ENCODE results near the gene TBATA. TPM values are rescaled to one million over a fixed set of nuclear protein-coding genes. Genes with fewer than 3 reads are reported as not detected.

The TBATA gene
- total and polyA plus RNA-seq, 8 donors: not detected

GRCh38 chr10:70797840-70798239 lies 12.7 kb upstream of the TBATA start:
- Histone ChIP-seq H3K27me3 (no peaks in the 10 kb centered on the region), H3K9me3 (no peaks in the 10 kb centered on the region), H3K27ac (no peak overlapping the region), H3K4me3 (no peak overlapping the region), H3K4me1 (no peaks in the 10 kb centered on the region), H3K36me3 (no peaks in the 10 kb centered on the region)
- no peak for TF ChIP-seq CTCF (IDR thresholded peaks at IDR 0.05)
- no peak for ATAC-seq
- WGBS, 2 donors: 66 to 72% methylated on average over 7 of the region's 7 CpGs
- intact Hi-C loops (cut with DNase I): no loop called here
- FAIRE-seq: no peak
- DNase-seq: no peak

GRCh38 chr10:70795613-70796012 lies 10.4 kb upstream of the TBATA start:
- Histone ChIP-seq H3K4me3 (no peak overlapping the region), H3K4me1 (no peaks in the 10 kb centered on the region), H3K9me3 (no peaks in the 10 kb centered on the region), H3K36me3 (no peaks in the 10 kb centered on the region), H3K27ac (no peak overlapping the region), H3K27me3 (no peaks in the 10 kb centered on the region)
- ATAC-seq (no peak), FAIRE-seq (no peak), DNase-seq (no peak)
- intact Hi-C loops (cut with DNase I): no loop called here
- 91 to 93% methylated on average over 1 of the region's 1 CpG for WGBS, 2 donors
- TF ChIP-seq CTCF (IDR thresholded peaks at IDR 0.05): no peak

- 58 to 59% methylated on average over 5 of the region's 5 CpGs for WGBS, 2 donors
- FAIRE-seq: no peak
Observed at GRCh38 chr10:70791386-70792039, 6.3 kb upstream of the TBATA start.

GRCh38 chr10:70786799-70787415 lies 1.7 kb upstream of the TBATA start:
- no peaks in the 10 kb centered on the region for H3K9me3 ChIP-seq
- no peak overlapping the region for H3K27ac ChIP-seq
- TF ChIP-seq CTCF (IDR thresholded peaks at IDR 0.05): no peak
- DNase-seq (no peak), ATAC-seq (no peak), FAIRE-seq (no peak)
- no peaks in the 10 kb centered on the region for H3K36me3 ChIP-seq
- intact Hi-C loops (cut with DNase I): no loop called here
- H3K4me1 ChIP-seq: no peaks in the 10 kb centered on the region
- 60 to 83% methylated on average over 5 of the region's 5 CpGs for WGBS, 2 donors
- no peaks in the 10 kb centered on the region for H3K27me3 ChIP-seq
- H3K4me3 ChIP-seq: no peak overlapping the region

More at GRCh38 chr10:70791386-70792039, 6.3 kb upstream of the TBATA start:
- ATAC-seq (no peak), DNase-seq (no peak)
- no peak for TF ChIP-seq CTCF (IDR thresholded peaks at IDR 0.05)
- H3K27me3 ChIP-seq: no peaks in the 10 kb centered on the region
- intact Hi-C loops (cut with DNase I): no loop called here
- H3K4me3 ChIP-seq: no peak overlapping the region
- H3K36me3 ChIP-seq: no peaks in the 10 kb centered on the region
- no peaks in the 10 kb centered on the region for H3K4me1 ChIP-seq
- H3K9me3 ChIP-seq: no peaks in the 10 kb centered on the region
- H3K27ac ChIP-seq: no peak overlapping the region

GRCh38 chr10:70784471-70784870 lies 706 bp downstream of the TBATA start:
- Histone ChIP-seq H3K4me1 (no peaks in the 10 kb centered on the region), H3K9me3 (no peaks in the 10 kb centered on the region), H3K36me3 (no peaks in the 10 kb centered on the region), H3K27ac (no peak overlapping the region), H3K4me3 (no peak overlapping the region), H3K27me3 (no peaks in the 10 kb centered on the region)
- ATAC-seq (no peak), DNase-seq (no peak), FAIRE-seq (no peak)
- WGBS, 2 donors: 62 to 71% methylated on average over 2 of the region's 2 CpGs
- intact Hi-C loops (cut with DNase I): no loop called here
- no peak for TF ChIP-seq CTCF (IDR thresholded peaks at IDR 0.05)
